8988T (cell line): ENCODE results near the gene NPIPB6.

Experiments
- DNase-seq: peaks from one replicate; pipeline ENCODE4 v3.0.0; 2011

NPIPB6 gene

GRCh38 chr16:28297784-28298510, 65.4 kb downstream of the NPIPB6 start:
- DNase-seq = no peak

- no peak for DNase-seq
These were observed 66.0 kb downstream of the NPIPB6 start for GRCh38 chr16:28297308-28297707.

DNA sequence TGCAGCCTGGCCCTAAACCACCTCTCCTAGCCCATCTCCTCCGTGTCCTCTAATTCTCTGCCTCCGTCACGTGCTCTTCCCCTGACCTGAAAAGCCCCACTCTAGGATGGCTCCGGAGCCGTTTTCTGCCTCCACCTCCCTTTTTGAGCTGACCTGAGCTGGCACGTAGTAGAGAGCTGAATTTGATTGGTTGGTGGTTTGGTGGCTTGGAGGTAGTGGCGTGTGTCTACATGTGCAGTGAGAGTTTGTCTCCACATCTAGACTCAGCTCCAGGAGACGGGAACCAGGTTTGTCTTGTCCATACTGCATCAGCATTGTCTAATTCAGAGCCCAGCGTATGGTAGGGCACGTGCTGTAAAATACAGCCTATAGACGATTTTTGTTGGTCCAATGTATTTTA, 68.0 kb downstream of the NPIPB6 start:
- no peak for DNase-seq

DNA sequence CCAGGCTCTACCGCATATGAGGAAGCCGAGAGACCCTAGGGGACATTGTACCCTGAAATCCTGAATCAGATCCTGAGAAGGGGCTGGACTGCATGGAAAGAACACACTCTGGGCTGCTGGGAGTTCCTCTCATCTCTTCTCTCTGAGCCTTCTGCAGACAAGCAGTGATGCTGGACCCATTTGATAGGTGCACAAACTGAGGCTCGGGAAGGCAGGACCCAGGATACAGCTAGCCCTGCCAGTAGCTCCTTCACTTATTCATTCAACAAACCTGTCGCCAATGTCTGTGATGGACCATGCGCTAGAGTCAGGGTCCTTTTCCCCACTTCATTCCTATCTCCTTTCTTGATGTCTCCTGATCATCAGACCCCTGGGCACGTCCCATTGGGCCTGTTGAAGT, 69.1 kb downstream of the NPIPB6 start:
- no peak for DNase-seq

- no peak for DNase-seq
These were observed 69.7 kb downstream of the NPIPB6 start for GRCh38 chr16:28293601-28293960.

DNA sequence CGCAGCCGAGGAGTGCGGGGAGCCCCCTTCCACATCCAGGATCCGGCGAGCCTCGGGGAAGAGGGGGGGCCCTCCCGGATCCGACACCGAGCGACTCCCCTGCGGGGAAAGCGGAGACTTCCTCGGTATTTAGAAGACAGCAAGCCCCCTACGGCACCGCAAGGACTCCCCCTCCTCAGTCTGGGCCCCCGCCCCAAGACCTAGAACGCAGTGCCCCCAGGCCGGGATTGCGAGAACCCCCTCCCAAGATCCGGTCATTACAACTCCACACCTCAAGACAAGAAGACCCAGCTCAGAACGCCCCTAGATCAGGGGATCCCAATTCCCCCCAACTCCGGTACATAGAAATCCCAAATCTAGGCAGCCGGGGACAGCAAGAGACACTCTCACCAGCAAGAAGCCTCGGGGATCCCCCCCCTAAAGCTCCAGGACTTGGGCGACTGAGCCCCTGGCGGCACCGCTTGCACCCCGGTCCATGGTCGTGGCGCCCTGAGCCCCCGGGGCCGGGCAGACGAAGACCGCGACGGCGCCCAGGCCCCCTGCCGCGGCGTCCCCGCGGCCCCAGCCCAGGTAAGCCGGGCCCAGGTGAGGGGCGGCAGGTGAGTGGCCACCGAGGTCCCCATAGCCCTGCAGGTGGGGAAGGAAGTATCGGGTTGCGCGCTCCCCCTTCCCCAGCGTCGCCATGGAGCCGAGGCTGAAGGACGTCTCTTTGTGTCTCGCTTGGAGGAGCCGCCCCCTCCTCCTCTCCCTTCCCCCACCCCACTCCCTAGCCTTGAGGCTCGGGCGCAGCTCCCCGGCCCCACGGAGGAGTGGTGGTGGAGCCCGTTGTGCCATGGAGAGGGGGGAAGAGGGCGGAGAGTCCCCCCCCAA, 70.3 kb downstream of the NPIPB6 start:
- no peak for DNase-seq
